GM12872 (cell line): Measurements from ENCODE around the gene ILF3.

ENCODE experiments used
- TF ChIP-seq, protein P1 (sequence below): IDR thresholded peaks from 3 replicates; pipeline ENCODE4 v1.5.1; 2011; ENCODE audit warnings: low read depth, mild to moderate bottlenecking, low read length, moderate library complexity; ENCODE audit not compliant: insufficient read depth

ILF3 gene

DNA sequence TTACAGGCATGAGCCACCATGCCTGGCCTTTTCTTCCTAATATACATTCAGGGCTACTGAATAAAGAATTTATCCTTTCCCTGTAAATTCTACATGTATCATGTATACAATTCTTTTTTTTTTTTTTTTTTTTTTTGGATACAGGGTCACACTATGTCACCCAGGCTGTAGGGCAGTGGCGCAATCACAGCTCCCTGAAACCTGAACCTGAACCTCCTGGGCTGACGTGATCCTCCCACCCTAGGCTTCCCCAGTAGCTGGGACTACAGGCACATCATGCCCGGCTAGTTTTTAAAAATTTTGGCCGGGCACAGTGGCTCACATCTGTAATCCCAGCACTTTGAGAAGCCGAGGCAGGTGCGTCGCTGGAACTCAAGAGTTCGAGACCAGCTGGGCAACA is 35.3 kb upstream of the ILF3 start:
- TF ChIP-seq, protein P1, sequence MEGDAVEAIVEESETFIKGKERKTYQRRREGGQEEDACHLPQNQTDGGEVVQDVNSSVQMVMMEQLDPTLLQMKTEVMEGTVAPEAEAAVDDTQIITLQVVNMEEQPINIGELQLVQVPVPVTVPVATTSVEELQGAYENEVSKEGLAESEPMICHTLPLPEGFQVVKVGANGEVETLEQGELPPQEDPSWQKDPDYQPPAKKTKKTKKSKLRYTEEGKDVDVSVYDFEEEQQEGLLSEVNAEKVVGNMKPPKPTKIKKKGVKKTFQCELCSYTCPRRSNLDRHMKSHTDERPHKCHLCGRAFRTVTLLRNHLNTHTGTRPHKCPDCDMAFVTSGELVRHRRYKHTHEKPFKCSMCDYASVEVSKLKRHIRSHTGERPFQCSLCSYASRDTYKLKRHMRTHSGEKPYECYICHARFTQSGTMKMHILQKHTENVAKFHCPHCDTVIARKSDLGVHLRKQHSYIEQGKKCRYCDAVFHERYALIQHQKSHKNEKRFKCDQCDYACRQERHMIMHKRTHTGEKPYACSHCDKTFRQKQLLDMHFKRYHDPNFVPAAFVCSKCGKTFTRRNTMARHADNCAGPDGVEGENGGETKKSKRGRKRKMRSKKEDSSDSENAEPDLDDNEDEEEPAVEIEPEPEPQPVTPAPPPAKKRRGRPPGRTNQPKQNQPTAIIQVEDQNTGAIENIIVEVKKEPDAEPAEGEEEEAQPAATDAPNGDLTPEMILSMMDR, result no peak

DNA sequence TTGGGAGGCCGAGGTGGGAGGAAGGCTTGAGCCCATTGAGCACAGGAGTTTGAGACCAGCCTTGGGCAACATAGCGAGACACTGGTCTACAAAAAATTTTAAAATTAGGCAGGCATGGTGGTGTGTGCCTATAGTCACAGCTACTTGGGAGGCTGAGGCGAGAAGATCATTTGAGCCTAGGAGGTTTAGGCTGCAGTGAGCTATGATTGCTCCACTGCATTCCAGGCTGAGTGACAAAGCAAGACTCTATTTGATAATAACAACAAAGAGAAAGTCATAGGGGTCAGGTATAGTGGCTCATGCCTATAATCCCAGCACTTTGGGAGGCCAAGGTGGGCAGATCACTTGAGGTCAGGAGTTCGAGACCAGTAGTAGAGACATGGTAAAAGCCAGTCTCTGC is 33.4 kb upstream of the ILF3 start:
- TF ChIP-seq, protein P1, result no peak

DNA sequence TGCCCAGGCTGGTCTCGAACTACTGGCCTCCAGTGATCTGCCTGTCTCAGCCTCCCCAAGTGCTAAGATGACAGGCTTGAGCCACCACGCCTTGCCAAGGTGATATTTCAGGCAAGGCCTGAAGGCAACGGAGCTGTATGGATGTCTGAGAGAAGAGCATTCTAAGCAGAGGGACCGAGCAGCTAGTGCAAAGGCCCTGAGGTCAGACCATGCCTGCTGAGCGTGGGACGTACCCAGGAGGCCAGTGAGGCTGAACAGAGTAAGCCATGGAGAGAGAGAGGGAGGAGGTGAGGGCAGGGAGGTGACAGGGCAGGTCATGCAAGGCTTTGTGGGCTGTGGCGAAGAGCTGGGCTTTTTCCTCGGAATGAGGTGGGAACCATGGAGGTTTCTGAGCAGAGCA is 32.2 kb upstream of the ILF3 start:
- TF ChIP-seq, protein P1, result no peak

DNA sequence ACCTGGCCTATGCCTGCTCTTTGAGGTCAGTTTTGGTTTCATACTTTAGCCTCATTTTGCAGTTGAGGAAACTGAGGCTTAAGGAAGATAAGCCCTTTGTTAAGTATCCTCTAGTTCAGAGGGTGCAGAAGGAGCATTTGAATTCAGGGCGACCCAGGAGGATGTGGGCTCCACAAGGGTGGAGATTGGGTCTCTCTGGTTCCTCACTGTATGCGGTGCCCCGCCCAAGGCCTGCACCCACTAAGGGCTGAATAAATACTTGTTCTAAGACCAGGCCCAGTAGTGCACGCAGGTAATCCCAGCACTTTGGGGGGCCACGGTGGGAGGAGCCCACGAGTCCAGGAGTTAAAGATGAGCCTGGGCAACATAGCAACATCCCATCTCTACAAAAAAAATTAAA is 29.6 kb upstream of the ILF3 start:
- TF ChIP-seq, protein P1, result no peak

DNA sequence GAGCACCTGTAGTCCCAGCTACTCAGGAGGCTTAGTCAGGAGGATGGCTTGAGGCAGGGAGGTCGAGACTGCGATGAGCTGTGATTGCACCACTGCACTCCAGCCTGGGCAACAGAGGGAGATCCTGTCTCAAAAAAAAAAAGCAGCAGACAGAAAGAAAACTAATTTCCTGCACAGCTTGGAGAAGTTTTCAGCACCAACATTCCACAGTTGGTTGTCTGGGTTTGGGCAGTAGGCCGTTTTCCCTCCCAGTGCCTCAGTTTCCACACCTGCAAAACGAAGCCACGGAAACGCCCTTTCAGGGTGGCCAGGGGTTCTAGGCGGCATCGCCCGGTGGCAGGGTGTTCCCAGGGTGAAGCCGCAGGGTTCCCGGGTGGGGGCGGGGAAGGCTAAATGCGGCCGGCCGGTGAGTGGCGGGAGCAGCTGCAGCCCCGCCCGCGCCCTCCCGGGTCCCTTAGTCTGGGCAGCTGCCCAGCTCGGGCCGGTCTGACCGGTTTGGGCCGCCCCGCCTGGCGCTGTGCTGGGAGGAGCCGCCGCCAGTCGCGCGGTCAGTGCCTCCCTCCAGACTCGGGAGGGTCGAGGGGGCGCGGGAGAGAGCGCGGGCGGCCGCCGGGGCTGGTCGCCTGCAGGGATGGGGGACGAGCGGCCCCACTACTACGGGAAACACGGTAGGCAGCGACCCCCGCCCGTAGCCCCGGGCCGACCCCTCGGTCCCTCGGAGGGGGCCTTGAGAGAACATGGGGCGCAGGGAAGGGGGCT is 29.0 kb upstream of the ILF3 start, which contains the start of gene SLC44A2:
Gene SLC44A2, plus strand, starts transcription at position 551 of the 759 bp plus-strand sequence. Its CDS starts 81 bp downstream, at position 632.
- TF ChIP-seq, protein P1, result no peak

DNA sequence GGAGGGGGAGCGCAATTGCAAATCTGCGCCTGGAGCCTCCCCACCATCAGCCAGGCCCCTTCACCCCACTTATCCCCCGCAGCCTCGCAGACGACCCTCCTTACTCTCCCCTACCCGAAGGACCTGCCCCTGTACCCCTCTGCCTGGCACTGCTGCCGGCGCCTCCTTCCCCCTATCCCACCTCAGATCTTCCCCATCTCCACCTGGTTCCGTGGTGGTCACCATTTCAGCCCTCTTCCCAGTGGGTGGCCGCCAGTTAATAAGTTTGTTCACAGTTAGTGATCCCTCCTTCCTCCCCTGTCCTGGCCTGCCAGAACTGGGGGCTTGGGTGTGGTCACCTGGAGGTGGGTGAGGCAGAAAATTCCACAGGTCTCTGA is 28.4 kb upstream of the ILF3 start:
- TF ChIP-seq, protein P1, result no peak

DNA sequence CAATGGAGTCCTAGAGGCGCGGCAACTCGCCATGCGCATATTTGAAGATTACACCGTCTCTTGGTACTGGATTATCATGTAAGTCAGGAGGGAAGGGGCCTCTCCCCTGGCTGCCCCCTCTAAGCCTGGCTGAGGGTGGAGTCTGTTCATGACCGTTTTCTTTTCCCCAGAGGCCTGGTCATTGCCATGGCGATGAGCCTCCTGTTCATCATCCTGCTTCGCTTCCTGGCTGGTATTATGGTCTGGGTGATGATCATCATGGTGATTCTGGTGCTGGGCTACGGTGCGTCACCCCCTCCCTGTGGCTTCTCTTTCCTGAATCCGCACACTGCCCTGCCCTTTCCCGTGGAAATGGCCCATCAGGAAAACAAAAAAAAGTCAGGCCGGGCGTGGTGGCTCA is 22.3 kb upstream of the ILF3 start:
- TF ChIP-seq, protein P1, result no peak

DNA sequence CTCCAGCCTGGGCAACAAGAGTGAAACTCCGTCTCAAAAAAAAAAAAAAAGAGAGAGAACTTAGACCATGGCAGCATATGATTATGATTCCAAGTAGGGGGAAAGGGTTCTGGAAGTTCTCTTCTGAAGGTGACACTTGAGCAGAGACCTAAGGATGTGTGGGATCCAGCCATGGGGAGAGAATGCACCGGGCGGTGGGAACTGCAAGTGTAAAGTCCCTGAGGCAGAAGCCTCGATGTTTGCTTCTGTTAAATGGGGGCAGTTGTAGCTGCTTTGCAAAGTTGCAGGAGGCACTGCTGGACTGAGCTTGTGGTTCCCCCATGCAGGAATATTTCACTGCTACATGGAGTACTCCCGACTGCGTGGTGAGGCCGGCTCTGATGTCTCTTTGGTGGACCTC is 19.7 kb upstream of the ILF3 start:
- TF ChIP-seq, protein P1, result no peak
